SK-N-MC (cell line): ENCODE results near the gene OR6B1.

ENCODE experiments used
- EZH2 ChIP-seq: fragments of 200-600 bp; sonication (generic); IDR thresholded peaks from one replicate; pipeline ENCODE4 v1.6.1; 2017; ENCODE audit warnings: antibody characterized with exemption
- FOXP2 ChIP-seq: optimal IDR thresholded peaks from 2 replicates; pipeline ENCODE3; 2011; ENCODE audit warnings: mild to moderate bottlenecking, moderate library complexity; ENCODE audit not compliant: insufficient read depth; ENCODE audit errors: extremely low read length, control extremely low read depth
- POLR2AphosphoS5 ChIP-seq: IDR thresholded peaks from 2 replicates; pipeline ENCODE4 v1.6.1; 2012; ENCODE audit warnings: mild to moderate bottlenecking, low read depth, low read length, borderline replicate concordance

DNA sequence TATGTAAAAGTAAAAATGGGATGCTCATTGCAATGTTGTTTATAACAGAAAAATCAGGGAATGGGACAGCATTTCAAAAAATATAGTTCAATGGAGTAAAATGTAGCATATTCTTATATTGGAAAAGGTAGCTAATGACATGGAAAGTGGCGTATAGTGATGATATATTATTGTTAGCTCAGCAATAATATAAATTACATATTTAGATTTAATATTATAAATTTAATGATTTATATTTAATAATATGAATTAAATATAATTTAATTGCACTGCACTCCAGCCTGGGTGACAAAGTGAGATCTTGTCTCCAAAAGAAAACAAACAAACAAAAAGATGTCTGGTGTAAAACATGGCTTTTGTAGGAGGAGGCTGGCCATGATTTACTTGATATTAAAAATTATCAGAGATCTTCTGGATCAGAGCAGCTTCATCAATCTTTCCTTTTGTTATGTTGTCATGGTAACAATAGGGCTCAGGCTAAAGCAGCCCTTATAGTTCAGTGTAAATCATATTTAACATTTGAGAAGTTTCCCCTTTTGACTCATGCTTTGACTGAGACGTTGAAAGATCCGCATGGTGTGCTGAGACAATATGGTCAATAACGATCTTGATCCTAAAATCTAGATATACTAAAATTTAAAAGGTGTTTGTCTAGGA, 23.2 kb downstream of the OR6B1 start:
- TF ChIP-seq POLR2AphosphoS5 (no peak), EZH2 (no peak), FOXP2 (no peak)
